Right ventricle myocardium inferior (tissue), 1 donor: ENCODE data around the gene LANCL3. TPM values are rescaled to one million over a fixed set of nuclear protein-coding genes. Genes with fewer than 3 reads are reported as not detected.

Source experiments
- ATAC-seq: fragments of 200-7000 bp; cut with Tn5 transposase; one replicate; pipeline ENCODE4 v1.9.1; 2020; ENCODE audit warnings: mild to moderate bottlenecking, moderate library complexity
- DNase-seq: peaks from one replicate; pipeline ENCODE4 v3.0.0; 2021; ENCODE audit errors: missing footprints
- intact Hi-C: fragments of 100-400 bp; cut with DNase I; formaldehyde crosslinking; loops from one replicate; pipeline ENCODE4 v1.11.0; 2022
- total RNA-seq: library from RNA; stranded (reverse); fragmentation: NEBNext Ultra II Directional; extraction: Animal tissue kit (Norgen Biotek cat#: 25700); gene quantifications from one replicate; pipeline ENCODE4 v1.2.1, GENCODE V29; 2021
- donor health status: DM: no; HTN: yes; CAD: no; lungs with severe emphysema.

LANCL3 gene
- total RNA-seq, 1 donor from 2014 or later: 0.16 TPM

DNA sequence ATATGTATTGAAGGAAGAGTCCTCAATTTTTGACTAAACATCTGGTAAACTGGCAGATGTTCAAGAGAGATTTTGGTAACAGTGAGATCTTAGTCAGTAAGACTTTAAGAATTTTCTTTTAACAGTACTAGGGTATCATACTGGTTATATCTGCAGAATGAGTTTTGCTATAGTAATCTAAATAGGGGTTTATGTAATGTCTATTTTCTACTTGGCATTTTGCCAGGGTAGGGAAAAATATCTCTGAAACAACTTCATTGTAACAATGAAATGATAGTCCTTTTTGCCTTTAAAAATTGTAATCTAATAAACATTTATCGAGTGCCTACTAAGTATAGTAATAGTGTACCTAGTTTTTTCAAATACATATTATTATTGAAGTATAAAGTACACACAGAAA is 146.2 kb downstream of the LANCL3 start:
- intact Hi-C loops: no loop called here
- DNase-seq: no peak
- ATAC-seq: no peak

DNA sequence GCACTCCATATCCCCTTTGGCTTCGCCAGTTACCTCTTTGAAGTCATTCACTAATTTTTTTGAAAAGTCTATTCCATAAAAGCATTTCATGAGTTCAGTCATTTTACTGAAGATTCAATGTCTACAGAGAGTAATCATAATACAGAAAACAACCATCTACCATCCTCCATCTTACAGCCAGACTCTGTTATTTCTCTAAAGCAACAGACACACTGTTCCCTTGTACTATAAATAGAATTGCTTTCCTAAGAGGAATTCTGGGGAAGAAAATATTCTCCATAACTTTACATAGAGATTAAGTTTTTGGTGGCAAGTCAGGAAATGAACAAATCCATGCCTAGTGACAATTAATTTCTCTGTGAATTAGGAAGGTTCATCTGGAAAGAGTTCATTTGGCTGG is 151.1 kb downstream of the LANCL3 start:
- intact Hi-C loops: no loop called here
- no peak for ATAC-seq
- no peak for DNase-seq

DNA sequence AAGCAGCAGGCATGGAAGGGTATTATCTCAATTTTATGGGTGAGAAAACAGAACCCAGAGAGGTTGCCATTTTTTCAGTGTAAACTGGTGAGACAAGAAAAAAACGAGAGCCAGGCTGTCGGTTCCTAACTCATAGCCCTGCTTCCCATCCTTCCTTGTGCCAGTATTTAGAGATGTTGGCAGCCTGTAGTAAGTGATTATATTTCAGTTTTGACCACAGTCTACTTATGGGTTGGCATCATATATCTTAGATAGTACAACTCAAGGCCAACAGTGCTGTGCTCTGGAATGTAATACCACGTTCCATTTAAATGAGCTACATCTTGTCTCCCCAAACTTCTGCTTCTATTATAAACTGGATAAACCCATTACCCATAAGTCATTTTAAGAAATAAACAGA is 154.9 kb downstream of the LANCL3 start:
- no peak for ATAC-seq

More for the DNA sequence above, 154.9 kb downstream of the LANCL3 start:
- DNase-seq: no peak
- intact Hi-C loops: no loop called here

Other genes with a start within 250 kb of the LANCL3 start
- 15.9 TPM for gene PRRG1, start 222.3 kb upstream of the LANCL3 start, total RNA-seq
- gene XK, start 114.1 kb downstream of the LANCL3 start, total RNA-seq: 8.7 TPM
- 33.7 TPM for gene CYBB, start 208.4 kb downstream of the LANCL3 start, total RNA-seq